HUES48 (cell line): ENCODE results near the gene SH3TC2.

ENCODE experiments used
- H3K27ac ChIP-seq: one replicate; pipeline ENCODE4 v1.7.0; 2013; ENCODE audit warnings: low read depth, low read length, inconsistent platforms
- H3K27me3 ChIP-seq: 2 replicates; pipeline ENCODE4 v1.6.1; 2013; ENCODE audit warnings: mild to moderate bottlenecking, low read length; ENCODE audit not compliant: control insufficient read depth, insufficient read depth
- H3K36me3 ChIP-seq: 2 replicates; pipeline ENCODE4 v1.6.1; 2013; ENCODE audit warnings: low read length; ENCODE audit not compliant: control insufficient read depth, insufficient read depth
- H3K4me1 ChIP-seq: 2 replicates; pipeline ENCODE4 v1.6.1; 2013; ENCODE audit warnings: mild to moderate bottlenecking, low read length; ENCODE audit not compliant: control insufficient read depth, insufficient read depth
- H3K4me3 ChIP-seq: 2 replicates; pipeline ENCODE4 v1.5.1; 2013; ENCODE audit warnings: mild to moderate bottlenecking, low read depth, low read length
- H3K9ac ChIP-seq: 2 replicates; pipeline ENCODE4 v1.6.1; 2013; ENCODE audit warnings: mild to moderate bottlenecking, low read depth, low read length, moderate library complexity
- H3K9me3 ChIP-seq: 2 replicates; pipeline ENCODE4 v1.6.1; 2013; ENCODE audit warnings: low read length; ENCODE audit not compliant: control insufficient read depth, insufficient read depth

The SH3TC2 gene

DNA sequence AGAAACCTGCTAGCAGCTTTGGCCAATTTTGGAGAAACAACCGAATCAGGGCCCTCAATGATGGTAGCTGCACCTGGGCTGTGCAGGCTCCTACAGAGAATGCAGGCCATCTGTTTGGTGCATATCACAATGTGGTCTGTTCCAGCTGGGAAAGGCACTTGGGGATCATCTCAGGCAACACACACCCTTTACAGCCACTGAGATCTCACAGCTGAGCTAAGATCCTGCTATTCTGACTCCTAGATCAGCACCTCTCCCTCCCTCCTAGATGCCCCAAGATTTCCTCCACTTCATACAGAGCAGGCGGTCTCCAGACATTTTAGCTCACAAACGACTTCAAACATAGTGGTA lies 100.7 kb downstream of the SH3TC2 start:
- Histone ChIP-seq H3K9ac (no peak overlapping the region), H3K36me3 (no peaks in the 10 kb centered on the region), H3K27me3 (no peaks in the 10 kb centered on the region), H3K9me3 (no peaks in the 10 kb centered on the region), H3K27ac (no peak overlapping the region), H3K4me1 (peaks cover 4% of the 10 kb centered on the region), H3K4me3 (no peak overlapping the region)

DNA sequence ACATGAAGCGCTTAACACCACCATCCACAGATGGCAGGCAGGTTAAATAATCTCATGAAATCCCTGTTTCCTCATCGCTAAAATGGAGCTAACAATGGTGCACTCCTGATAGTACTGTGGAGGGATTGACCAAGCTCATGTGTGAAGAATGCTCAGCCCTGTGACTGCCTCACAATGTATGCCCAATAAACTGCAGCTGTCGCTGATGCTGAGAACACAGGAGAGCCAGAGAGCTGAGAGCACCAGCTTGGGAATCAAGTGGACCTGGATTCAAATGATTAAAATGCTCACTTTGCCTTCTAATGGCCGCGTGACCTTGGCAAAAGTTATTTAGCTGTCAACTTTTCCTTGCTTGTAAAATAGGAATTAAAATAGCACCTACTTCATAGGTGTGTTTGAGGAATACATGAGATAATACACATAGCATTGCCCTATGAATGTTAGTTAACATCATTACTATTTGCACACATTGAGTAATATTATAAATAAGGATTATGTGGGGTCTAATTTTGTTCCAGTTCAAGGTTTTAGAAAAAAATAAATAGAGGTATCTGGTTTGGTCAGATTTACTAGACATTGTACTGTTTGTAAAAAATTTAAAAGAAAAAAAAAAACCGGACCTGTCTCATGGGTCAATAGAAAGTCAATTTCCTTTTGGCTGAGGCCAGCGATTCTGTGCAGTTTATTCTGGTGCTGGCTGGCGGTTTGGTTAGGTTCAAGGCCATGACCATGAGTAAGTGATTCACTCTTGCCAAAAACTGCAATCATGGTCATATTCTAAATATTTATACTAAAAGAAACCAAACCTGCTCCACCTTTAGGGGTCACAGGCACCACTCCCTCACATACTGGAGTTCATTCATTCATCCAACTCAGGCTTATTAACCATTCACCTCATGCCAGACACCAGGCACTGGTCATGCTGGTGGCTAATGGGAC lies 101.3 kb downstream of the SH3TC2 start:
- no peak overlapping the region for H3K9ac ChIP-seq

DNA sequence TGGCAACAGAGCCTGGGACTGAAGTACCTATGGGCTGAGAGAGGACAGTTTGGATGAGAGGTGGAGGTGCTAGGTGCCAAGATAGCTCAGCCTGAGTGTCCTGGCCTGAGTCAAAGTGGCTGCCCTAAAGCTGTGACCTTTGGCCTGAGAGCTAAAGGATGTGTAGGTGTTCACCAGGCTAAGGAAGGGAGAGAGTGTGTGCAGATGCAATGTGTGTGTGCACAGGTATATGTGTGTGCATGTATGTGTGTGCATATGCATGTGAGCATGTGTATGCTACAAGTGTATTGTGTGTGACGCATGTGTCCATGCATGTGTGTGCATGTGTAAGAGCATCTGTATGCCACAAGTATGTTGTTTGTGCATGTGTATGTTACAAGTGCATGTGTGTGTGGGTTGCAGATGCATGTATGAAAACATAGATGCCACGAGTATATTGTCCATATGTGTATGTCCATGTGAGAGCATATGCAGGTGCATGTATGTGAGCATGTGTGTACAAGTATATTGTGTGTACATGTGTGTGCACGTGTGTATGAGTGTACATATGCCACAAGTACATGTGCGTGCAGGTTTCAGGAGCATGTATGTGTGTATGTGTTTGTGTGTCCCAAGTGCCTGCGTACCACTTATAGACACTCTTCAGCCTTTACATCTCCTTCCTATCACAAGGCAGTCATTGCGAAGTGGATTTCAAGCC lies 102.6 kb downstream of the SH3TC2 start:
- Histone ChIP-seq H3K9ac (no peak overlapping the region), H3K9me3 (no peaks in the 10 kb centered on the region), H3K4me3 (no peak overlapping the region), H3K4me1 (peaks cover 14% of the 10 kb centered on the region), H3K27ac (no peak overlapping the region), H3K27me3 (no peaks in the 10 kb centered on the region), H3K36me3 (no peaks in the 10 kb centered on the region)

More for the DNA sequence above, 101.3 kb downstream of the SH3TC2 start:
- no peak overlapping the region for H3K27ac ChIP-seq
- peaks cover 10% of the 10 kb centered on the region for H3K4me1 ChIP-seq
- no peak overlapping the region for H3K4me3 ChIP-seq
- no peaks in the 10 kb centered on the region for H3K36me3 ChIP-seq
- no peaks in the 10 kb centered on the region for H3K27me3 ChIP-seq
- H3K9me3 ChIP-seq = no peaks in the 10 kb centered on the region

DNA sequence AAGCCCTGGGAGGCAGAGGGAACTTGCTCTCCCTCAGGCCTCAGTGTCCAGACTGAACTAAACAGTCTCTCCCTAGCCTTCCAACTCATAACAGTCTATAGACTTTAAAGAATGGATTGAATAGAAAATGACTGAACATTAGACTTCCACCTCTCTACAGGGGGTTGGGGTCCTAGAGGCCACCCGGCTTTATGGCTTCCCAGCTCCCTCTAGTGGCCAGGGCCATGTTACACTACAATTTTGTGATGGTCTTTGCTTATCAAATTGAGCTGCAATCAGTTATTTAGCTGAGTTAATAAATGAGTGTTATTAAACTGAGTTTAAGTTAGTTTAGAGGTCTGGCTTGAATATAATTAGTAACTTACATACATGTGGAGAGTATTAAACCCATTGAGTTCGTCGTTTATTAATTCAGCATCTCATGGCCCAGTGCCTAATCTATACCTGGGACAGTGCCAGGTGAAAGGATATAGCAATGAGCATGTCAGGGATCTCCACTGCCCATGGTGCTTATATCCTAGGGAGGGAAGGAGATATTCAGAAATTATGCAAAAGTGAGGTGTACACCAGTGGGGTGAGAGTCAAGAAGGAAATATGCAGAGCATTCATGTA lies 105.2 kb downstream of the SH3TC2 start:
- Histone ChIP-seq H3K27ac (no peak overlapping the region), H3K9ac (no peak overlapping the region), H3K4me3 (no peak overlapping the region), H3K27me3 (no peaks in the 10 kb centered on the region), H3K9me3 (no peaks in the 10 kb centered on the region), H3K4me1 (peaks cover 14% of the 10 kb centered on the region), H3K36me3 (no peaks in the 10 kb centered on the region)

DNA sequence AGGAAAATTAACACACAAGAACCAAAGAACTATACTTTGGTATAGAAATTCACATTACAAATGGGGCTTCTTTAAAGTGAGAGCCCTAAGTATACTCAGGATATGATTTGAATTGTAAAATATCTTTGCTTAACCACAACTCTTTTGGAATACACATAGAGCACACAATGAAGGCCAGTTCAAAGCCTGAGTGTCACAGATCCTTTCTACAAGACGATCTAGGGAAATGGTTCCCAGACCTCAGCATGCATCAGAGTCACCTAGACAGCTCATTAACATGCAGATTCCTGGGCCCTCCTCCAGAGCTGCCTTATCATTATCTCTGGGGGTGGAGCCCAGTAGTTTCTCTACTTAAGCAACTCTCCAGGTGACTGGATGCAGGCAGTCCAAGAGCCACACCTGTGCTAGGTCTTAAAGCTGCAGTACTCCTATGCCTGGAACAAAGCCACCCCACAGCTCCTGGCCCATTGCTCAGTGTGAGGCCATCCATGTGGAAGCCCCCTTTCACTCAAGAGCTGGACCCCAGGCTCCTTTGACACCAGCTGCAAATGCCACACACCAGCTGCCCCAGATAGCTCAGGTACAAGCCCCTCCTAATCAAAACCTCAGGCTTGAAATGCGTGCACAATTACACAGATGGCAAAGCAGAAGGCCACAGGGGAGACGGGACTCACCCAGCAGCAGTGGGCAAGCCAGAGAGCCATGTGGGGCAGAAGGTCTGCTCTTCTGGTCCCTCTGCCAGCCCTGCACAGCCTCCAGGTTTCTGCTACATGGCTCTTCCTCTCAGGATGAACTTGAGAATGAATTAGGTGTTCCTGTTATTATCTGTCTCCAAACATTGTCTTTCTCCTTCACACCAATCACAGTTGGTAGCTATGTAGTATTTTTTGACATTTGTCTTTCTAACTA lies 106.1 kb downstream of the SH3TC2 start:
- Histone ChIP-seq H3K9ac (no peak overlapping the region), H3K9me3 (no peaks in the 10 kb centered on the region)

More for the DNA sequence above, 106.1 kb downstream of the SH3TC2 start:
- H3K36me3 ChIP-seq = no peaks in the 10 kb centered on the region
- no peak overlapping the region for H3K4me3 ChIP-seq
- H3K4me1 ChIP-seq = peaks cover 22% of the 10 kb centered on the region
- H3K27ac ChIP-seq = peak overlapping the region; percentile 7
- no peaks in the 10 kb centered on the region for H3K27me3 ChIP-seq
